CD8-positive, alpha-beta memory T cell (primary cell): ENCODE measurements around the gene KMT2A. TPM values are rescaled to one million over a fixed set of nuclear protein-coding genes. Genes with fewer than 3 reads are reported as not detected.

Source experiments
- CTCF ChIA-PET: fragments of 350-600 bp; sonication (Branson Sonifier 250); formaldehyde crosslinking; loops from one replicate; lab custom pipeline; 2021; ENCODE audit warnings: antibody characterized with exemption; lab: Charles Lee
- POLR2A ChIA-PET: fragments of 350-600 bp; sonication (Branson Sonifier 250); formaldehyde crosslinking; loops from one replicate; lab custom pipeline; 2021; ENCODE audit warnings: antibody characterized with exemption; lab: Charles Lee
- DNase-seq, 5 donors: peaks; one replicate each; pipeline versions ENCODE4 v3.0.0 to v3.0.0-alpha.2; 2020 to 2022; ENCODE audit warnings: mixed read lengths in 1 of 5
- H3K27ac ChIP-seq: one replicate; pipeline ENCODE4 v1.7.0; 2013; ENCODE audit warnings: low read depth, mild to moderate bottlenecking, low read length, moderate library complexity
- H3K27me3 ChIP-seq: 2 replicates; pipeline ENCODE4 v1.7.0; 2013; ENCODE audit warnings: low read length, mild to moderate bottlenecking; ENCODE audit not compliant: insufficient read depth, poor library complexity, severe bottlenecking
- H3K36me3 ChIP-seq: 2 replicates; pipeline ENCODE4 v1.7.0; 2013; ENCODE audit warnings: mild to moderate bottlenecking, low read length, moderate library complexity; ENCODE audit not compliant: insufficient read depth
- H3K4me1 ChIP-seq: 2 replicates; pipeline ENCODE4 v1.7.0; 2013; ENCODE audit warnings: mild to moderate bottlenecking, low read length, moderate library complexity; ENCODE audit not compliant: insufficient read depth
- H3K4me3 ChIP-seq: 2 replicates; pipeline ENCODE4 v1.7.0; 2013; ENCODE audit warnings: mild to moderate bottlenecking, low read length
- H3K9me3 ChIP-seq: 2 replicates; pipeline ENCODE4 v1.7.0; 2013; ENCODE audit warnings: mild to moderate bottlenecking, low read length
- H3K27ac Mint-ChIP-seq, 8 donors: one replicate each; pipeline ENCODE4 v1.8.0; 2020 to 2021; ENCODE audit warnings: mixed read lengths in 8 of 8, mild to moderate bottlenecking in 6 of 8, inconsistent platforms in 3 of 8, moderate library complexity in 3 of 8
- H3K27me3 Mint-ChIP-seq, 2 donors: one replicate each; pipeline ENCODE4 v1.8.0; 2020 to 2021; ENCODE audit warnings: mixed read lengths in 2 of 2, mild to moderate bottlenecking in 1 of 2, moderate library complexity in 1 of 2
- H3K36me3 Mint-ChIP-seq, 3 donors: one replicate each; pipeline ENCODE4 v1.8.0; 2020 to 2021; ENCODE audit warnings: mixed read lengths in 3 of 3, inconsistent platforms in 1 of 3, mild to moderate bottlenecking in 1 of 3
- H3K4me1 Mint-ChIP-seq, 3 donors: one replicate each; pipeline ENCODE4 v1.8.0; 2020 to 2021; ENCODE audit warnings: mixed read lengths in 3 of 3, inconsistent platforms in 1 of 3, mild to moderate bottlenecking in 1 of 3
- H3K4me3 Mint-ChIP-seq, 7 donors: one replicate each; pipeline ENCODE4 v1.8.0; 2020 to 2021; ENCODE audit warnings: mixed read lengths in 7 of 7, mild to moderate bottlenecking in 6 of 7, moderate library complexity in 4 of 7, inconsistent platforms in 2 of 7
- H3K9me3 Mint-ChIP-seq, 5 donors: one replicate each; pipeline ENCODE4 v1.8.0; 2020 to 2022; ENCODE audit warnings: mixed read lengths in 5 of 5, mild to moderate bottlenecking in 3 of 5, moderate library complexity in 2 of 5, inconsistent platforms in 1 of 5
- polyA plus RNA-seq: library from polyadenylated mRNA; unstranded; fragments of 300-500 nt; fragmentation: Illumina TruSeq; gene quantifications from one replicate; pipeline ENCODE4 v1.2.3, GENCODE V29; 2021
- total RNA-seq, 2 experiments: library from RNA; stranded (reverse); gene quantifications; one replicate each; pipeline ENCODE4 v1.2.3, GENCODE V29; 2021

The KMT2A gene
- total and polyA plus RNA-seq, 3 experiments from 2014 or later = 40.5 to 80.6 (median 80.0) TPM

- ChIA-PET CTCF (no interaction called here), POLR2A (no interaction called here)
- Histone ChIP-seq H3K27ac (no peak overlapping the region), H3K4me1 (peaks cover 47% of the 10 kb centered on the region), H3K9me3 (no peaks in the 10 kb centered on the region), H3K27me3 (no peaks in the 10 kb centered on the region), H3K4me3 (no peak overlapping the region), H3K36me3 (no peaks in the 10 kb centered on the region)
- DNase-seq = no peak
- peak overlapping the region in 5 of 8 donors; percentile 12 to 78 (median 64) for H3K27ac Mint-ChIP-seq
- H3K27me3 Mint-ChIP-seq = no peaks in the 10 kb centered on the region
- peak overlapping the region; percentile 50 to 85 (median 72) for H3K4me3 Mint-ChIP-seq
- H3K4me1 Mint-ChIP-seq = peaks cover 58 to 73% (median 68%) of the 10 kb centered on the region in 3 donors
- peaks cover 0 to 45% (median 2%) of the 10 kb centered on the region in 3 donors for H3K36me3 Mint-ChIP-seq
- no peaks in the 10 kb centered on the region for H3K9me3 Mint-ChIP-seq
Measured at GRCh38 chr11:118574636-118575035, 138.3 kb downstream of the KMT2A start.

Other genes with a start within 250 kb of the KMT2A start
- 100 to 1,000 TPM; 363 to 387 TPM for gene JAML, start 211.5 kb upstream of the KMT2A start, total RNA-seq
- 210 TPM for gene JAML, start 211.5 kb upstream of the KMT2A start, polyA plus RNA-seq
- 100 to 1,000 TPM; 113 to 119 TPM for gene MPZL3, start 184.1 kb upstream of the KMT2A start, total RNA-seq
- 10.6 TPM for gene MPZL3, start 184.1 kb upstream of the KMT2A start, polyA plus RNA-seq
- 1 to 10 TPM; 4.5 to 5.5 TPM for gene MPZL2, start 172.2 kb upstream of the KMT2A start, total RNA-seq
- 0.36 TPM for gene MPZL2, start 172.2 kb upstream of the KMT2A start, polyA plus RNA-seq
- gene CD3E, start 131.8 kb upstream of the KMT2A start, total RNA-seq = 100 to 1,000 TPM; 534 to 541 TPM
- gene CD3E, start 131.8 kb upstream of the KMT2A start, polyA plus RNA-seq = 1,158 TPM
- 100 to 1,000 TPM; 426 to 438 TPM for gene CD3D, start 93.8 kb upstream of the KMT2A start, total RNA-seq
- gene CD3D, start 93.8 kb upstream of the KMT2A start, polyA plus RNA-seq = 1,253 TPM
- 100 to 1,000 TPM; 167 to 170 TPM for gene CD3G, start 92.1 kb upstream of the KMT2A start, total RNA-seq
- gene CD3G, start 92.1 kb upstream of the KMT2A start, polyA plus RNA-seq = 414 TPM
- 10 to 100 TPM; 55.9 to 56.8 TPM for gene UBE4A, start 76.9 kb upstream of the KMT2A start, total RNA-seq
- gene UBE4A, start 76.9 kb upstream of the KMT2A start, polyA plus RNA-seq = 27.8 TPM
- 100 to 1,000 TPM; 277 to 280 TPM for gene ATP5MG, start 34.9 kb upstream of the KMT2A start, total RNA-seq
- 632 TPM for gene ATP5MG, start 34.9 kb upstream of the KMT2A start, polyA plus RNA-seq
- gene TTC36, start 91.0 kb downstream of the KMT2A start, total RNA-seq = under 1 TPM; 0.44 to 0.59 TPM
- not detected for gene TTC36, start 91.0 kb downstream of the KMT2A start, polyA plus RNA-seq
- gene TMEM25, start 94.7 kb downstream of the KMT2A start, total RNA-seq = 1 to 10 TPM; 7.0 to 8.3 TPM
- gene TMEM25, start 94.7 kb downstream of the KMT2A start, polyA plus RNA-seq = 12.1 TPM
- 10 to 100 TPM; 29.5 to 30.1 TPM for gene IFT46, start 129.4 kb downstream of the KMT2A start, total RNA-seq
- gene IFT46, start 129.4 kb downstream of the KMT2A start, polyA plus RNA-seq = 7.4 TPM
- 100 to 1,000 TPM; 149 to 154 TPM for gene ARCN1, start 135.9 kb downstream of the KMT2A start, total RNA-seq
- 148 TPM for gene ARCN1, start 135.9 kb downstream of the KMT2A start, polyA plus RNA-seq
- 1 to 10 TPM; 1.9 to 2.4 TPM for gene PHLDB1, start 171.1 kb downstream of the KMT2A start, total RNA-seq
- gene PHLDB1, start 171.1 kb downstream of the KMT2A start, polyA plus RNA-seq = 0.82 TPM
- gene TREH, start 243.2 kb downstream of the KMT2A start, total RNA-seq = not detected
- gene TREH, start 243.2 kb downstream of the KMT2A start, polyA plus RNA-seq = not detected